Ishikawa (cell line): ENCODE measurements around the gene ZBTB46.

Experiments used
- CEBPB ChIP-seq: IDR thresholded peaks from 2 replicates; pipeline ENCODE4 v1.6.1; 2012
- CREB1 ChIP-seq: IDR thresholded peaks from 2 replicates; pipeline ENCODE4 v1.6.1; 2012; ENCODE audit warnings: low read depth
- EGR1 ChIP-seq: IDR thresholded peaks from 2 replicates; pipeline ENCODE4 v1.6.1; 2012
- EP300 ChIP-seq: IDR thresholded peaks from 2 replicates; pipeline ENCODE4 v1.6.1; 2012; ENCODE audit warnings: borderline replicate concordance
- FOXM1 ChIP-seq: IDR thresholded peaks from 2 replicates; pipeline ENCODE4 v1.6.1; 2012; ENCODE audit warnings: low read depth, borderline replicate concordance
- NFIC ChIP-seq: IDR thresholded peaks from 2 replicates; pipeline ENCODE4 v1.6.1; 2012
- RAD21 ChIP-seq: IDR thresholded peaks from 2 replicates; pipeline ENCODE4 v1.6.1; 2012; ENCODE audit warnings: low read depth
- TAF1 ChIP-seq: IDR thresholded peaks from 2 replicates; pipeline ENCODE4 v1.6.1; 2012; ENCODE audit warnings: low read depth, mild to moderate bottlenecking
- TCF12 ChIP-seq: IDR thresholded peaks from 2 replicates; pipeline ENCODE4 v1.6.1; 2012; ENCODE audit warnings: low read depth
- TEAD4 ChIP-seq: IDR thresholded peaks from 2 replicates; pipeline ENCODE4 v1.6.1; 2012
- YY1 ChIP-seq: IDR thresholded peaks from 2 replicates; pipeline ENCODE4 v1.6.1; 2012; ENCODE audit warnings: low read depth
- ZBTB7A ChIP-seq: IDR thresholded peaks from 2 replicates; pipeline ENCODE4 v1.6.1; 2012; ENCODE audit warnings: low read depth
- TF ChIP-seq, protein P1 (sequence below): IDR thresholded peaks from 2 replicates; pipeline ENCODE4 v1.6.1; 2012
- TF ChIP-seq, protein P2 (sequence below): IDR thresholded peaks from 2 replicates; pipeline ENCODE4 v1.6.1; 2012; ENCODE audit warnings: low read depth, mild to moderate bottlenecking
- TF ChIP-seq, protein P3 (sequence below): IDR thresholded peaks from 2 replicates; pipeline ENCODE4 v1.6.1; 2012

Gene ZBTB46

DNA sequence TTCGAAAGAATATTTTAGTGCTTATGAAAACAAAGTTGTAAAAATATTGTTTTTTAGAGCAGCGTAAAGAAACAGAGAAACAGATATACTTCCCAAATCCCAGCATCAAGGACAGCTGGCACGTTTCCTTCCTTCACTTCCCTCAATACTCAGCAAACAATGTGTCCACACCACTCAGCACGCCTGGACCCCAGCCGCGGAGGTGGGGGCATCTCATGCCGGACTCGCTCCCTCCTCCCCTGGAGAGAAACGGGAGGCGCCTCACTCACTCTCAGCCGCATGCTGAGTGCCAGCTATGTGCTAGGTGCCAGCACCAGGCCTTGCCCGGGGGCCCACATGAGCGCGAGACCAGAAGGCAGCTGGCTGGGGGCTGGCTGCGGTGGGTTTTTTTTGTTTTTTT is 56.8 kb downstream of the ZBTB46 start:
- TF ChIP-seq EP300 (no peak), CREB1 (no peak), TAF1 (no peak), EGR1 (no peak), NFIC (no peak), ZBTB7A (no peak), YY1 (no peak), TEAD4 (no peak)
- TF ChIP-seq, protein P1, sequence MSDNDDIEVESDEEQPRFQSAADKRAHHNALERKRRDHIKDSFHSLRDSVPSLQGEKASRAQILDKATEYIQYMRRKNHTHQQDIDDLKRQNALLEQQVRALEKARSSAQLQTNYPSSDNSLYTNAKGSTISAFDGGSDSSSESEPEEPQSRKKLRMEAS = no peak
- TF ChIP-seq, protein P2, sequence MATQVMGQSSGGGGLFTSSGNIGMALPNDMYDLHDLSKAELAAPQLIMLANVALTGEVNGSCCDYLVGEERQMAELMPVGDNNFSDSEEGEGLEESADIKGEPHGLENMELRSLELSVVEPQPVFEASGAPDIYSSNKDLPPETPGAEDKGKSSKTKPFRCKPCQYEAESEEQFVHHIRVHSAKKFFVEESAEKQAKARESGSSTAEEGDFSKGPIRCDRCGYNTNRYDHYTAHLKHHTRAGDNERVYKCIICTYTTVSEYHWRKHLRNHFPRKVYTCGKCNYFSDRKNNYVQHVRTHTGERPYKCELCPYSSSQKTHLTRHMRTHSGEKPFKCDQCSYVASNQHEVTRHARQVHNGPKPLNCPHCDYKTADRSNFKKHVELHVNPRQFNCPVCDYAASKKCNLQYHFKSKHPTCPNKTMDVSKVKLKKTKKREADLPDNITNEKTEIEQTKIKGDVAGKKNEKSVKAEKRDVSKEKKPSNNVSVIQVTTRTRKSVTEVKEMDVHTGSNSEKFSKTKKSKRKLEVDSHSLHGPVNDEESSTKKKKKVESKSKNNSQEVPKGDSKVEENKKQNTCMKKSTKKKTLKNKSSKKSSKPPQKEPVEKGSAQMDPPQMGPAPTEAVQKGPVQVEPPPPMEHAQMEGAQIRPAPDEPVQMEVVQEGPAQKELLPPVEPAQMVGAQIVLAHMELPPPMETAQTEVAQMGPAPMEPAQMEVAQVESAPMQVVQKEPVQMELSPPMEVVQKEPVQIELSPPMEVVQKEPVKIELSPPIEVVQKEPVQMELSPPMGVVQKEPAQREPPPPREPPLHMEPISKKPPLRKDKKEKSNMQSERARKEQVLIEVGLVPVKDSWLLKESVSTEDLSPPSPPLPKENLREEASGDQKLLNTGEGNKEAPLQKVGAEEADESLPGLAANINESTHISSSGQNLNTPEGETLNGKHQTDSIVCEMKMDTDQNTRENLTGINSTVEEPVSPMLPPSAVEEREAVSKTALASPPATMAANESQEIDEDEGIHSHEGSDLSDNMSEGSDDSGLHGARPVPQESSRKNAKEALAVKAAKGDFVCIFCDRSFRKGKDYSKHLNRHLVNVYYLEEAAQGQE = no peak
- TF ChIP-seq, protein P3, sequence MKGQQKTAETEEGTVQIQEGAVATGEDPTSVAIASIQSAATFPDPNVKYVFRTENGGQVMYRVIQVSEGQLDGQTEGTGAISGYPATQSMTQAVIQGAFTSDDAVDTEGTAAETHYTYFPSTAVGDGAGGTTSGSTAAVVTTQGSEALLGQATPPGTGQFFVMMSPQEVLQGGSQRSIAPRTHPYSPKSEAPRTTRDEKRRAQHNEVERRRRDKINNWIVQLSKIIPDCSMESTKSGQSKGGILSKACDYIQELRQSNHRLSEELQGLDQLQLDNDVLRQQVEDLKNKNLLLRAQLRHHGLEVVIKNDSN = no peak

DNA sequence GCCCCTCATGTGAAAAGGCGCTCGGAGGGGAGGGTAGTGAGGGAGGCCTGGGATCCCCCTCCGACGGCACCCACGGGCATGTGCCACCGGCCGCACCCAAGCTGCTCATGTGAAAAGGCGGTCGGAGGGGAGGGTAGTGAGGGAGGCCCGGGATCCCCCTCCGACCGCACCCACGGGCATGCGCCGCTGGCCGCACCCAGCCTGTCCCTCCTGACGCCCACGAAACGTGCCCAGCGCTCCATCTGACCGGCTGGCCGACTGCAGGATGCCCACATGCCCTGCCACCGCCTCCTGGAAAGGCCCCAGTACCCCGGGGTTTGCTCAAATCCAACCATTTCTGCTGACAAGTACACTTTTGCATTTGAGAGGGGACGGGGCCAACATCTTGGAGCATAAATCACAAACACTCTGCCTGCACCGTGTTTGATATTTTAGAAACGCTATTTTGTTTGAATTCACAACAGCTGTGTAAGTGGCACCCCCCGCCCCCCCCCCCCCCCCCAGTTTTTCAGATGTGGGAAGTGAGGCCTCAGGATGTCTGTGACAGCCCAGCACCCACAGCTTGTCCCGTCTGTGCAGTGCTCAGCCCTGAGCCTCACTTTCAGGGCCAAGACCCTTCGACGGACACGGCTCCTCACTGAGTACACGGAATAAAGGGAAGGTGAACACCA is 57.4 kb downstream of the ZBTB46 start:
- TF ChIP-seq YY1 (no peak), FOXM1 (no peak), CREB1 (no peak), EGR1 (no peak), EP300 (no peak), RAD21 (no peak), TEAD4 (no peak), ZBTB7A (no peak), TAF1 (no peak)
- TF ChIP-seq, protein P2 = no peak
- TF ChIP-seq, protein P1 = no peak
- TF ChIP-seq, protein P3 = no peak

DNA sequence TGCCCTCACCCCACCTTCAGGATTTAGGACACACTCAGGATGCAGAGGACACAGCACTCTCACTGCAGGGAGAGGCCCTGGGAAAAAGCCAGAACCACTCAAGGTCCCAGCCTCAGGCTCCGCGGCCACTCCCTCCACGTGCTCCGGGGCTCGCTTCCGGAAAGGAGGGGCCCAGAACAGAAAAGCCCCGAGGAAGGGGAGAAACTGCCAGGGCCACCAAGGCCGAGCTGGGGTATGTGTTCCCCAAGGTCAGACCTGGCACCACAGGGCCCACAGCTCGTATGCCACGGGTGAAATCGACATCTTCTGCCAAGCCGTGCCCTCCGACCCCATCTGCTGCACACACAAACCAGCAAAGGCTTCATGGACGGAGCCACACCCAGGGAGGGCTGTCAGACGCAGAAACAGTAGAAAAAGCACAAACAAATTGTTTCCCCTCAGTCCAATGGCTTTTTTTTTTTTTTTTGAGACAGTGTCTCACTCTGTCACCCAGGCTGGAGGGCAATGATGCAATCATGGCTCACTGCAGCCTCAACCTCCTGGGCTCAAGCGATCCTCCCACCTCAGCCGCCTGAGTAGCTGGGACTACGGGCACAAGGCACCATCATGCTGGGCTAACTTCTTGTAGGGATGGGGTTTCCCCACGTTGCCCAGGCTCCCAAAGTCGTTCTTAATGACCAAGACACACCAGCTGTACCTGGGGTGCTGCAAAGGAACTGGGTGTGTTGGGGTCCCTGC is 58.1 kb downstream of the ZBTB46 start:
- no peak for TF ChIP-seq TAF1
- TF ChIP-seq ZBTB7A = no peak
- no peak for TF ChIP-seq EP300
- TF ChIP-seq, protein P3 = no peak
- no peak for TF ChIP-seq RAD21
- no peak for TF ChIP-seq CREB1
- TF ChIP-seq, protein P1 = no peak
- no peak for TF ChIP-seq EGR1
- TF ChIP-seq TEAD4 = no peak
- TF ChIP-seq, protein P2 = no peak
- TF ChIP-seq NFIC = no peak
- TF ChIP-seq FOXM1 = no peak
- no peak; the same call in 1 of the 2 replicates for TF ChIP-seq CEBPB
- TF ChIP-seq TCF12 = no peak
- TF ChIP-seq YY1 = no peak
